Measurements from ENCODE around the gene FAS. TPM values are rescaled to one million over a fixed set of nuclear protein-coding genes. Genes with fewer than 3 reads are reported as not detected.

Gene FAS
- total RNA-seq, 1 donor from 2014 or later, result 5.1 TPM

GRCh38 chr10:88966797-88967196 is 23.8 kb upstream of the FAS start:
- DNase-seq (ENCODE audit: low spot score), result no peak
- intact Hi-C loops (cut with DNase I), result no loop called here

GRCh38 chr10:88968391-88968790 is 22.2 kb upstream of the FAS start:
- no peak for DNase-seq (ENCODE audit: low spot score)
- intact Hi-C loops (cut with DNase I), result no loop called here

GRCh38 chr10:88971221-88972061 is 19.2 kb upstream of the FAS start:
- DNase-seq (ENCODE audit: low spot score), result no peak
- intact Hi-C loops (cut with DNase I), result no loop called here

- intact Hi-C loops (cut with DNase I), result no loop called here
- no peak for DNase-seq (ENCODE audit: low spot score)
Observed at GRCh38 chr10:88974012-88974411, 16.6 kb upstream of the FAS start.

- intact Hi-C loops (cut with DNase I), result no loop called here
- no peak for DNase-seq (ENCODE audit: low spot score)
Observed at GRCh38 chr10:88974446-88975376, 15.9 kb upstream of the FAS start.

- intact Hi-C loops (cut with DNase I), result no loop called here
- no peak for DNase-seq (ENCODE audit: low spot score)
Observed at GRCh38 chr10:88975377-88975720, 15.2 kb upstream of the FAS start.

- DNase-seq (ENCODE audit: low spot score), result no peak
- intact Hi-C loops (cut with DNase I), result no loop called here
Observed at GRCh38 chr10:88978463-88978862, 12.1 kb upstream of the FAS start.

- DNase-seq (ENCODE audit: low spot score), result no peak
- intact Hi-C loops (cut with DNase I), result no loop called here
Observed at GRCh38 chr10:88979153-88979562, 11.4 kb upstream of the FAS start.

GRCh38 chr10:88979603-88980002 is 11.0 kb upstream of the FAS start:
- DNase-seq (ENCODE audit: low spot score), result no peak
- intact Hi-C loops (cut with DNase I), result no loop called here

GRCh38 chr10:88980247-88980646 is 10.4 kb upstream of the FAS start:
- intact Hi-C loops (cut with DNase I), result no loop called here
- DNase-seq (ENCODE audit: low spot score), result no peak

- no peak for DNase-seq (ENCODE audit: low spot score)
- intact Hi-C loops (cut with DNase I), result no loop called here
Observed at GRCh38 chr10:88980800-88981199, 9.8 kb upstream of the FAS start.

- DNase-seq (ENCODE audit: low spot score), result no peak
- intact Hi-C loops (cut with DNase I), result no loop called here
Observed at GRCh38 chr10:88981435-88981834, 9.2 kb upstream of the FAS start.

- DNase-seq (ENCODE audit: low spot score), result no peak
- intact Hi-C loops (cut with DNase I), result no loop called here
Observed at GRCh38 chr10:88982366-88982765, 8.2 kb upstream of the FAS start.

GRCh38 chr10:88983206-88983605 is 7.4 kb upstream of the FAS start:
- intact Hi-C loops (cut with DNase I), result no loop called here
- DNase-seq (ENCODE audit: low spot score), result no peak

GRCh38 chr10:88983939-88984338 is 6.7 kb upstream of the FAS start:
- intact Hi-C loops (cut with DNase I), result no loop called here
- DNase-seq (ENCODE audit: low spot score), result no peak

- intact Hi-C loops (cut with DNase I), result no loop called here
- no peak for DNase-seq (ENCODE audit: low spot score)
Observed at GRCh38 chr10:88984525-88984924, 6.1 kb upstream of the FAS start.

GRCh38 chr10:88986549-88987242 is 3.9 kb upstream of the FAS start:
- intact Hi-C loops (cut with DNase I), result loop anchor here (2.0 to 5.0 kb wide), 2 partner anchors 52 to 149 kb away; no protein-coding TSS in a partner anchor

GRCh38 chr10:88987243-88987725 is 3.3 kb upstream of the FAS start:
- no peak for DNase-seq (ENCODE audit: low spot score)
- intact Hi-C loops (cut with DNase I), result loop anchor here (2.0 to 5.0 kb wide), 2 partner anchors 52 to 150 kb away; no protein-coding TSS in a partner anchor

More at GRCh38 chr10:88986549-88987242, 3.9 kb upstream of the FAS start:
- DNase-seq (ENCODE audit: low spot score), result no peak

GRCh38 chr10:88987840-88988239 is 2.8 kb upstream of the FAS start:
- no peak for DNase-seq (ENCODE audit: low spot score)
- intact Hi-C loops (cut with DNase I), result loop anchor here (2.0 to 5.0 kb wide), 2 partner anchors 53 to 151 kb away; no protein-coding TSS in a partner anchor

GRCh38 chr10:88989423-88989822 is 1.2 kb upstream of the FAS start:
- intact Hi-C loops (cut with DNase I), result loop anchor here (5.0 kb wide), 1 partner anchor 152 kb away; no protein-coding TSS in a partner anchor
- no peak for DNase-seq (ENCODE audit: low spot score)
